ENCODE measurements around the gene SELP. TPM values are rescaled to one million over a fixed set of nuclear protein-coding genes. Genes with fewer than 3 reads are reported as not detected.

Gene SELP
- total RNA-seq, 1 donor from 2014 or later = 0.60 TPM

GRCh38 chr1:169618367-169618766, 11.6 kb downstream of the SELP start:
- CTCF ChIA-PET = interaction anchor here (1.4 kb wide), 1 partner anchor 94 kb away, joined by 3 read pairs; no protein-coding TSS in a partner anchor
- Mint-ChIP-seq H3K4me1 (peaks cover 2% of the 10 kb centered on the region), H3K9me3 (no peaks in the 10 kb centered on the region), H3K36me3 (ENCODE audit: low read depth) (no peaks in the 10 kb centered on the region), H3K27ac (no peak overlapping the region), H3K27me3 (no peaks in the 10 kb centered on the region), H3K4me3 (no peak overlapping the region)
- POLR2A ChIA-PET = no interaction called here
- DNase-seq = no peak
- ATAC-seq (ENCODE audit: low read depth) = no peak
- intact Hi-C loops (cut with micrococcal nuclease) = no loop called here
- no peak for TF ChIP-seq CTCF (IDR thresholded peaks at IDR 0.05)

- ATAC-seq (ENCODE audit: low read depth) (no peak), DNase-seq (no peak)
- H3K9me3 Mint-ChIP-seq = no peaks in the 10 kb centered on the region
- no peak for TF ChIP-seq CTCF (IDR thresholded peaks at IDR 0.05)
- H3K36me3 Mint-ChIP-seq (ENCODE audit: low read depth) = no peaks in the 10 kb centered on the region
- H3K27ac Mint-ChIP-seq = no peak overlapping the region
- intact Hi-C loops (cut with micrococcal nuclease) = no loop called here
- H3K4me3 Mint-ChIP-seq = no peak overlapping the region
- no peaks in the 10 kb centered on the region for H3K27me3 Mint-ChIP-seq
- ChIA-PET CTCF (interaction anchor here (1.3 to 3.2 kb wide), 3 partner anchors 14 to 96 kb away, joined by 3 to 15 read pairs (median 8); no protein-coding TSS in a partner anchor), POLR2A (interaction anchor here (1.0 kb wide), 1 partner anchor 77 kb away, joined by 4 read pairs; no protein-coding TSS in a partner anchor)
- peaks cover 2% of the 10 kb centered on the region for H3K4me1 Mint-ChIP-seq
Observed at GRCh38 chr1:169615803-169616202, 14.1 kb downstream of the SELP start.

- no peaks in the 10 kb centered on the region for H3K9me3 Mint-ChIP-seq
- DNase-seq = no peak
- ChIA-PET POLR2A (no interaction called here), CTCF (interaction anchor here (1.4 to 2.3 kb wide), 2 partner anchors 9 to 101 kb away, joined by 7 to 19 read pairs; no protein-coding TSS in a partner anchor)
- no peak overlapping the region for H3K4me3 Mint-ChIP-seq
- no peaks in the 10 kb centered on the region for H3K27me3 Mint-ChIP-seq
- no peak overlapping the region for H3K27ac Mint-ChIP-seq
- no peaks in the 10 kb centered on the region for H3K36me3 Mint-ChIP-seq (ENCODE audit: low read depth)
- no peak for ATAC-seq (ENCODE audit: low read depth)
- intact Hi-C loops (cut with micrococcal nuclease) = loop anchor here (2.0 kb wide), 1 partner anchor 14 kb away; no protein-coding TSS in a partner anchor
- H3K4me1 Mint-ChIP-seq = peaks cover 14% of the 10 kb centered on the region
- no peak for TF ChIP-seq CTCF (IDR thresholded peaks at IDR 0.05)
Observed at GRCh38 chr1:169610858-169611257, 19.1 kb downstream of the SELP start.

- H3K27ac Mint-ChIP-seq = no peak overlapping the region
- no peaks in the 10 kb centered on the region for H3K36me3 Mint-ChIP-seq (ENCODE audit: low read depth)
- no peak for ATAC-seq (ENCODE audit: low read depth)
- no peak overlapping the region for H3K4me3 Mint-ChIP-seq
- no peaks in the 10 kb centered on the region for H3K9me3 Mint-ChIP-seq
- TF ChIP-seq CTCF (IDR thresholded peaks at IDR 0.05) = no peak
- peaks cover 15% of the 10 kb centered on the region for H3K4me1 Mint-ChIP-seq
- intact Hi-C loops (cut with micrococcal nuclease) = loop anchor here (2.0 kb wide), 1 partner anchor 15 kb away; no protein-coding TSS in a partner anchor
- no peak for DNase-seq
- ChIA-PET CTCF (interaction anchor here (1.0 to 2.3 kb wide), 2 partner anchors 8 to 42 kb away, joined by 3 to 19 read pairs; no protein-coding TSS in a partner anchor), POLR2A (interaction anchor here (1.0 kb wide), 1 partner anchor 82 kb away, joined by 3 read pairs; no protein-coding TSS in a partner anchor)
- no peaks in the 10 kb centered on the region for H3K27me3 Mint-ChIP-seq
Observed at GRCh38 chr1:169610108-169610507, 19.8 kb downstream of the SELP start.

- H3K4me1 Mint-ChIP-seq = peaks cover 32% of the 10 kb centered on the region
- H3K36me3 Mint-ChIP-seq (ENCODE audit: low read depth) = no peaks in the 10 kb centered on the region
- ChIA-PET CTCF (no interaction called here), POLR2A (no interaction called here)
- H3K27ac Mint-ChIP-seq = no peak overlapping the region
- DNase-seq (no peak), ATAC-seq (ENCODE audit: low read depth) (no peak)
- no peak for TF ChIP-seq CTCF (IDR thresholded peaks at IDR 0.05)
- intact Hi-C loops (cut with micrococcal nuclease) = no loop called here
- H3K9me3 Mint-ChIP-seq = no peaks in the 10 kb centered on the region
- H3K27me3 Mint-ChIP-seq = no peaks in the 10 kb centered on the region
- no peak overlapping the region for H3K4me3 Mint-ChIP-seq
Observed at GRCh38 chr1:169608226-169608625, 21.7 kb downstream of the SELP start.

Data from activated B cell treated with CpG ODN at 0.5 μM for 24 hours (primary cell).